ENCODE data around the gene USP28. TPM values are rescaled to one million over a fixed set of nuclear protein-coding genes. Genes with fewer than 3 reads are reported as not detected.

Gene USP28
- total and polyA plus RNA-seq, 2 of the 8 experiments (the other 6 are each of a cell fraction or from before 2014, with no cell fraction given) = 82.6 to 119 TPM

DNA sequence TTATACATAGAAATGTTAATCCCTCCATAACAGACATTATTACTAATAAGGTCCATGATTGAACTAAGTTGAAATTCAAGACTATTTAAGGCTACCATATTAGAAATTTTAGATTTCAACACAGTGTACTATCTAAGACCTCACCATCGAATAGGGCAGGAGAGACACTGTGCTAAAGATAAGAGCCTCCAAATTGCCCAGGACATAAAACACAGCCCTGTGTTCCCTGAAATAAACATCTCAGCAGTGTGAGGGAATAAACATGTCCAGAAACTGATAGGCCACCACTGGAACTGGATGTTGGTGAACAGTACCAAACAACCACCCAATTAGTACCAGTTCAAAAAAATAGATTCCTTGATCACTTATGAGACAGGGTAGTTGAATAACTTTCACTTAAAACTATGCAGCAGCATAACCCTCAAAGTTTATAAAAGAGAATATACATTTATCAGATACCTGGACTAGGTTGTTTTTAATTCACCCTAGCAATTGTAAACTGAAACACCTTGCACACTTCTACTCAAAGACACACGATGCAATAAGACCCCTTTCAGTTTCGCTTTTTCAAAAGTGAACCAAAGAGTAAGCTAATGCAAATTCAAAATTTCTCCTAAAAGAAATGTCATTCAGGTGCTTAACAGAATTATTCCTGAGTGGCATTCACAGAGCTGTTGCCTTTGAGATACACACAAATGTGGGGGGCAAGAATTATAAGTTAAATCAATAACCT, 34.3 kb downstream of the USP28 start:
- H3K14ac ChIP-seq (ENCODE audit: insufficient read length) = no peak overlapping the region
- H2BK120ac ChIP-seq (replicated peaks; ENCODE audit: low read depth, low read length) = no peak overlapping the region
- peaks cover 3 to 10% of the 10 kb centered on the region in 2 experiments for H4K20me1 ChIP-seq (replicated peaks in 1 of 2; ENCODE audit: control insufficient read depth in 1 of 2, insufficient read depth in 2 of 2, low read length in 2 of 2)
- no peak overlapping the region for H3K18ac ChIP-seq (ENCODE audit: extremely low read depth, low read length)
- H4K5ac ChIP-seq (ENCODE audit: insufficient read length, low read depth, low read length) = no peak overlapping the region
- no peak overlapping the region for H3K4ac ChIP-seq (replicated peaks; ENCODE audit: insufficient read length, low read depth, low read length)
- no peak overlapping the region for H3K27ac ChIP-seq (ENCODE audit: low read depth, low read length)
- no peak overlapping the region for H2AFZ ChIP-seq (ENCODE audit: low read length)
- H2BK5ac ChIP-seq (ENCODE audit: low read depth, low read length) = no peak overlapping the region
- H4K91ac ChIP-seq (replicated peaks; ENCODE audit: insufficient read length, low read length) = no peak overlapping the region
- H4K8ac ChIP-seq (ENCODE audit: extremely low read depth, insufficient read depth, low read length) = no peak overlapping the region
- H2AK5ac ChIP-seq (ENCODE audit: low read depth, low read length) = no peak overlapping the region
- no peak for TF ChIP-seq ASH2L (IDR thresholded peaks at IDR 0.05; ENCODE audit: low read length)
- TF ChIP-seq RXRA (IDR thresholded peaks at IDR 0.05; ENCODE audit: insufficient read depth, low read depth, low read length) = no peak
- no peak for TF ChIP-seq JUND (IDR thresholded peaks at IDR 0.05; ENCODE audit: low read length)
- no peaks in the 10 kb centered on the region for H3K23me2 ChIP-seq (ENCODE audit: low read depth, low read length)
- POLR2A ChIA-PET (ENCODE audit: partially characterized antibody) = no interaction called here
- no peak for FAIRE-seq
- no peak overlapping the region for H2BK12ac ChIP-seq (ENCODE audit: low read depth, low read length)
- H3K4me2 ChIP-seq (ENCODE audit: insufficient read depth in 1 of 2, low read depth in 2 of 2, low read length in 2 of 2) = no peak overlapping the region
- H3K36me3 ChIP-seq (ENCODE audit: control insufficient read depth in 2 of 4, insufficient read depth in 4 of 4, low read length in 3 of 4) = peaks cover 17 to 65% (median 45%) of the 10 kb centered on the region in 4 experiments; a peak in 7 of 8 replicates
- H3K9ac ChIP-seq (replicated peaks in 1 of 4; ENCODE audit: extremely low read depth in 1 of 4, low read depth in 3 of 4, low read length in 3 of 4) = no peak overlapping the region
- H2BK20ac ChIP-seq (ENCODE audit: low read length) = no peak overlapping the region
- peaks cover 0 to 3% (median 0%) of the 10 kb centered on the region in 4 experiments; a peak in 1 of 7 replicates for H3K4me1 ChIP-seq (replicated peaks in 1 of 4; ENCODE audit: control insufficient read depth in 3 of 4, insufficient read depth in 4 of 4, low read length in 3 of 4)
- H3K56ac ChIP-seq (replicated peaks; ENCODE audit: insufficient read length, low read depth, low read length) = no peak overlapping the region
- H3K79me2 ChIP-seq (ENCODE audit: control insufficient read depth in 1 of 2, insufficient read depth in 2 of 2, low read length in 2 of 2) = peaks cover 3 to 67% of the 10 kb centered on the region in 2 experiments; a peak in 3 of 4 replicates
- no peak overlapping the region for H2BK15ac ChIP-seq (ENCODE audit: low read length)
- WGBS, 2 experiments (ENCODE audit: extremely low coverage in 1 of 2, insufficient coverage in 1 of 2, insufficient read length in 1 of 2, insufficient replicate concordance in 2 of 2, low coverage in 1 of 2, low lambda C conversion rate in 2 of 2, missing lambda C conversion rate in 1 of 2) = 94% methylated on average over 3 of the region's 3 CpGs; no CpG with 5 or more reads in 1 of the 2 experiments
- no peaks in the 10 kb centered on the region for H3K27me3 ChIP-seq (replicated peaks in 1 of 4; ENCODE audit: control insufficient read depth in 3 of 4, extremely low read depth in 1 of 4, insufficient read depth in 3 of 4, low read length in 3 of 4)
- H3K79me1 ChIP-seq (ENCODE audit: low read depth, low read length) = peaks cover 4% of the 10 kb centered on the region
- DNase-seq (ENCODE audit: low read depth in 1 of 2, low spot score in 2 of 2) = no peak
- H3K23ac ChIP-seq (ENCODE audit: insufficient read length) = no peak overlapping the region
- H3K9me3 ChIP-seq (ENCODE audit: insufficient read depth in 2 of 2, low read depth in 1 of 2, low read length in 1 of 2) = no peaks in the 10 kb centered on the region
- CTCF ChIA-PET (ENCODE audit: partially characterized antibody) = interaction anchor here (0.9 to 1.2 kb wide), 2 partner anchors 14 to 28 kb away, joined by 3 read pairs; no protein-coding TSS in a partner anchor
- H3K4me3 ChIP-seq (ENCODE audit: extremely low read depth in 1 of 4, insufficient read depth in 2 of 4, low read depth in 3 of 4, low read length in 4 of 4) = no peak overlapping the region

All from H1 (cell line).